ENCODE measurements around the gene FBXO17. TPM values are rescaled to one million over a fixed set of nuclear protein-coding genes. Genes with fewer than 3 reads are reported as not detected.

The FBXO17 gene
- total RNA-seq, 6 experiments from 2014 or later, result 17.5 to 21.5 (median 18.7) TPM

GRCh38 chr19:38953677-38954076 lies 21.9 kb downstream of the FBXO17 start:
- Mint-ChIP-seq H3K36me3 (ENCODE audit: low read depth) (peaks cover 4% of the 10 kb centered on the region), H3K9me3 (no peaks in the 10 kb centered on the region), H3K27me3 (ENCODE audit: insufficient read depth) (peaks cover 2% of the 10 kb centered on the region; the same call in 1 of the 2 replicates), H3K4me3 (no peak overlapping the region), H3K27ac (no peak overlapping the region), H3K4me1 (ENCODE audit: low read depth) (no peaks in the 10 kb centered on the region)
- no peak for DNase-seq
- TF ChIP-seq CTCF (IDR thresholded peaks at IDR 0.05), result no peak

GRCh38 chr19:38952395-38953165 lies 23.0 kb downstream of the FBXO17 start:
- Mint-ChIP-seq H3K9me3 (no peaks in the 10 kb centered on the region), H3K4me1 (ENCODE audit: low read depth) (no peaks in the 10 kb centered on the region), H3K27ac (no peak overlapping the region), H3K4me3 (no peak overlapping the region), H3K27me3 (ENCODE audit: insufficient read depth) (peaks cover 2% of the 10 kb centered on the region; the same call in 1 of the 2 replicates), H3K36me3 (ENCODE audit: low read depth) (peaks cover 4% of the 10 kb centered on the region)
- no peak for DNase-seq
- peak; percentile 50; the same call in 1 of the 2 replicates for TF ChIP-seq CTCF (IDR thresholded peaks at IDR 0.05)

GRCh38 chr19:38951187-38951586 lies 24.4 kb downstream of the FBXO17 start:
- DNase-seq, result no peak
- H3K27ac Mint-ChIP-seq, result no peak overlapping the region
- H3K4me3 Mint-ChIP-seq, result no peak overlapping the region
- H3K36me3 Mint-ChIP-seq (ENCODE audit: low read depth), result peaks cover 4% of the 10 kb centered on the region
- H3K4me1 Mint-ChIP-seq (ENCODE audit: low read depth), result no peaks in the 10 kb centered on the region
- peaks cover 2% of the 10 kb centered on the region; the same call in 1 of the 2 replicates for H3K27me3 Mint-ChIP-seq (ENCODE audit: insufficient read depth)
- no peaks in the 10 kb centered on the region for H3K9me3 Mint-ChIP-seq
- TF ChIP-seq CTCF (IDR thresholded peaks at IDR 0.05), result no peak

GRCh38 chr19:38949580-38950367 lies 25.8 kb downstream of the FBXO17 start:
- DNase-seq, result no peak
- Mint-ChIP-seq H3K27me3 (ENCODE audit: insufficient read depth) (peaks cover 2% of the 10 kb centered on the region; the same call in 1 of the 2 replicates), H3K36me3 (ENCODE audit: low read depth) (peaks cover 5% of the 10 kb centered on the region), H3K4me3 (no peak overlapping the region), H3K27ac (no peak overlapping the region), H3K4me1 (ENCODE audit: low read depth) (no peaks in the 10 kb centered on the region), H3K9me3 (no peaks in the 10 kb centered on the region)
- no peak for TF ChIP-seq CTCF (IDR thresholded peaks at IDR 0.05)

- no peak for TF ChIP-seq CTCF (IDR thresholded peaks at IDR 0.05)
- Mint-ChIP-seq H3K27me3 (ENCODE audit: insufficient read depth) (peaks cover 2% of the 10 kb centered on the region; the same call in 1 of the 2 replicates), H3K36me3 (ENCODE audit: low read depth) (peaks cover 10% of the 10 kb centered on the region), H3K4me3 (no peak overlapping the region), H3K4me1 (ENCODE audit: low read depth) (no peaks in the 10 kb centered on the region), H3K27ac (no peak overlapping the region), H3K9me3 (no peaks in the 10 kb centered on the region)
- DNase-seq, result no peak
Observed at GRCh38 chr19:38946229-38947010, 29.1 kb downstream of the FBXO17 start.
